ENCODE results near the gene C1QTNF9.

C1QTNF9 gene

DNA sequence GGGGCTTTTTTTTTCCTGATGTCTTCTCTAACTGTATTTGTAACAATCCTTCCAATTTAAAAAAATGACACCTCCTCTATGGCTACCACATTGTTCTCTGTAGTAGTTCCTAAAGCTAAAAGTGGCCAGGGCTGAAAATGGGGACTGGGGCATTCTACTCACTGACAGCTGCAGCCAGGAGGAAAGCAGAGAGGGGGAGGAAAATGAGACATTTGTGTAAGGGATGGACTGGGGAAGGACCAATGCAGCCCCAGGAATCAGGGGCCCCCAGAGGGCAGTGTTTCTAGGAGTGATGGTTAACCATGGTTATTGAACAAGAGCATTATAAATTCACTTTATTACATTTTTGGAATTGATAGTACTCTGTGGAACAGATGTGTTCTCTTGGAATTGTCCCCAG lies 34.3 kb upstream of the C1QTNF9 start:
- Histone ChIP-seq H3K4me1 (peaks cover 22% of the 10 kb centered on the region), H3K27me3 (ENCODE audit: control insufficient read depth, insufficient read depth, low read length) (no peaks in the 10 kb centered on the region), H2AFZ (no peak overlapping the region), H3K4me3 (ENCODE audit: low read depth, low read length) (no peak overlapping the region), H3K79me2 (peaks cover 4% of the 10 kb centered on the region), H3K36me3 (ENCODE audit: control insufficient read depth, insufficient read depth, low read length) (no peaks in the 10 kb centered on the region), H3K27ac (no peak overlapping the region), H3K9me3 (ENCODE audit: control insufficient read depth, low read length) (no peaks in the 10 kb centered on the region), H3K9ac (no peak overlapping the region), H3K4me2 (ENCODE audit: low read length) (no peak overlapping the region)
- TF ChIP-seq, protein P1, sequence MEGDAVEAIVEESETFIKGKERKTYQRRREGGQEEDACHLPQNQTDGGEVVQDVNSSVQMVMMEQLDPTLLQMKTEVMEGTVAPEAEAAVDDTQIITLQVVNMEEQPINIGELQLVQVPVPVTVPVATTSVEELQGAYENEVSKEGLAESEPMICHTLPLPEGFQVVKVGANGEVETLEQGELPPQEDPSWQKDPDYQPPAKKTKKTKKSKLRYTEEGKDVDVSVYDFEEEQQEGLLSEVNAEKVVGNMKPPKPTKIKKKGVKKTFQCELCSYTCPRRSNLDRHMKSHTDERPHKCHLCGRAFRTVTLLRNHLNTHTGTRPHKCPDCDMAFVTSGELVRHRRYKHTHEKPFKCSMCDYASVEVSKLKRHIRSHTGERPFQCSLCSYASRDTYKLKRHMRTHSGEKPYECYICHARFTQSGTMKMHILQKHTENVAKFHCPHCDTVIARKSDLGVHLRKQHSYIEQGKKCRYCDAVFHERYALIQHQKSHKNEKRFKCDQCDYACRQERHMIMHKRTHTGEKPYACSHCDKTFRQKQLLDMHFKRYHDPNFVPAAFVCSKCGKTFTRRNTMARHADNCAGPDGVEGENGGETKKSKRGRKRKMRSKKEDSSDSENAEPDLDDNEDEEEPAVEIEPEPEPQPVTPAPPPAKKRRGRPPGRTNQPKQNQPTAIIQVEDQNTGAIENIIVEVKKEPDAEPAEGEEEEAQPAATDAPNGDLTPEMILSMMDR (IDR thresholded peaks at IDR 0.05) = no peak

DNA sequence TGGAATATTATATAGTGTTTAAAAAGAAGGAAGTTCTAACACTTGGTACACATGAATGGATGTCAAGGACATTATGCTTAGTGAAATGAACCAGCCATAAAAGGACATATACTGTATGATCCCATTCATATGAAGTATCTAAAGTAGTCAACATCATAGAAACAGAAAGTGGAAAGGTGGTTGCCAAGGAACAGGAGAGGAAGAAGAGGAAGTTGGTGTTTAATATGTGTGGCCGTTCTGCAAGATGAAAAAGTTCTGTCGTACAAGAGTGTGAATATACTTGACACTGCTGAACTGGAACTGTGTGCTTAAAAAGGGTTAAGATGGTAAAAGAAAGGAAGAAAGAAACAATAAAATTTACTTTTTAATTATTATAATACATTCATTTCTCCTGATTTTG lies 33.1 kb upstream of the C1QTNF9 start:
- H3K9me3 ChIP-seq (ENCODE audit: control insufficient read depth, low read length) = no peaks in the 10 kb centered on the region
- no peak overlapping the region for H3K27ac ChIP-seq
- H3K9ac ChIP-seq = no peak overlapping the region
- no peaks in the 10 kb centered on the region for H3K27me3 ChIP-seq (ENCODE audit: control insufficient read depth, insufficient read depth, low read length)
- H3K4me1 ChIP-seq = peaks cover 18% of the 10 kb centered on the region
- TF ChIP-seq, protein P1 (IDR thresholded peaks at IDR 0.05) = no peak
- no peaks in the 10 kb centered on the region for H3K36me3 ChIP-seq (ENCODE audit: control insufficient read depth, insufficient read depth, low read length)
- H2AFZ ChIP-seq = no peak overlapping the region
- peaks cover 4% of the 10 kb centered on the region for H3K79me2 ChIP-seq
- H3K4me3 ChIP-seq (ENCODE audit: low read depth, low read length) = no peak overlapping the region
- H3K4me2 ChIP-seq (ENCODE audit: low read length) = no peak overlapping the region

DNA sequence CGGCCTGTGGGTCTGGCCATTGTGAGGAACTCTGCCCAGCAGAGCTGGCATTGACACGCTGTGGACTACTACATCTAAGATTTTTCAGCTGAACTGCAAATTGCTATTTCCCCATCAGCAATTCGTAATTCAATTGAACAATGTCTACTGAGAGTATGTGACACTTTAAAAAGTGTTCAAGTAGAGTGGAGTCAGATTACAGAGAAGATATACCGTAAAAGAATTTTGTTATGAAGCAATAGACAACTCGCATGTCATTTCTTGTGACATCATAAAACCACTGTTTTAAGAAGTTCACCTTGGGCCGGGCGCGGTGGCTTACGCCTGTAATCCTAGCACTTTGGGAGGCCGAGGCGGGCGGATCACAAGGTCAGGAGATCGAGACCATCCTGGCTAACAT lies 32.5 kb upstream of the C1QTNF9 start:
- H3K9ac ChIP-seq = no peak overlapping the region
- no peak overlapping the region for H2AFZ ChIP-seq
- TF ChIP-seq, protein P1 (IDR thresholded peaks at IDR 0.05) = no peak
- H3K4me1 ChIP-seq = peaks cover 14% of the 10 kb centered on the region
- peaks cover 4% of the 10 kb centered on the region for H3K79me2 ChIP-seq
- no peak overlapping the region for H3K4me2 ChIP-seq (ENCODE audit: low read length)
- no peaks in the 10 kb centered on the region for H3K36me3 ChIP-seq (ENCODE audit: control insufficient read depth, insufficient read depth, low read length)
- H3K4me3 ChIP-seq (ENCODE audit: low read depth, low read length) = no peak overlapping the region
- H3K27ac ChIP-seq = no peak overlapping the region
- H3K9me3 ChIP-seq (ENCODE audit: control insufficient read depth, low read length) = no peaks in the 10 kb centered on the region
- H3K27me3 ChIP-seq (ENCODE audit: control insufficient read depth, insufficient read depth, low read length) = no peaks in the 10 kb centered on the region

DNA sequence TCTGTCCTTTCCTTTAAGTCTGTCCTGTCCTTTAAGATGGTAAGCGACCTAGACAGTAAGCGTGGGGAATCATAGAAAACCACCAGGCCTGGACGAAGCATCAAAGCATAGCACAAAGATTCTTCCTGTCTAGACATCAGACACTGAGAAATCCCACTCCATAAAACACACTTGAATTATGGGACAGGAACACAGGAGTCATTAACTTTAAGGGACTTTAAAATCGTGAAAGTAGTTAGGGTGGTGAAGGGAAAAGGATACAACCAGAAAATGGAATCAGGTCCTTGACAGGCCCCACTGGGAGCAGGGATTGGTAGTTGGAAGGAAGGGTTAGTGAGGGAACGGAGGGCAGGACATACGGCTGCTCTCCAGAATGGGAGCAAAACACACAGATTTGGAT lies 31.6 kb upstream of the C1QTNF9 start:
- TF ChIP-seq, protein P1 (IDR thresholded peaks at IDR 0.05) = no peak
- H2AFZ ChIP-seq = no peak overlapping the region
- H3K9me3 ChIP-seq (ENCODE audit: control insufficient read depth, low read length) = no peaks in the 10 kb centered on the region
- peaks cover 4% of the 10 kb centered on the region for H3K79me2 ChIP-seq
- no peak overlapping the region for H3K4me2 ChIP-seq (ENCODE audit: low read length)
- H3K4me3 ChIP-seq (ENCODE audit: low read depth, low read length) = no peak overlapping the region
- peaks cover 7% of the 10 kb centered on the region for H3K4me1 ChIP-seq
- no peaks in the 10 kb centered on the region for H3K36me3 ChIP-seq (ENCODE audit: control insufficient read depth, insufficient read depth, low read length)
- H3K27ac ChIP-seq = no peak overlapping the region
- H3K27me3 ChIP-seq (ENCODE audit: control insufficient read depth, insufficient read depth, low read length) = no peaks in the 10 kb centered on the region
- H3K9ac ChIP-seq = no peak overlapping the region

DNA sequence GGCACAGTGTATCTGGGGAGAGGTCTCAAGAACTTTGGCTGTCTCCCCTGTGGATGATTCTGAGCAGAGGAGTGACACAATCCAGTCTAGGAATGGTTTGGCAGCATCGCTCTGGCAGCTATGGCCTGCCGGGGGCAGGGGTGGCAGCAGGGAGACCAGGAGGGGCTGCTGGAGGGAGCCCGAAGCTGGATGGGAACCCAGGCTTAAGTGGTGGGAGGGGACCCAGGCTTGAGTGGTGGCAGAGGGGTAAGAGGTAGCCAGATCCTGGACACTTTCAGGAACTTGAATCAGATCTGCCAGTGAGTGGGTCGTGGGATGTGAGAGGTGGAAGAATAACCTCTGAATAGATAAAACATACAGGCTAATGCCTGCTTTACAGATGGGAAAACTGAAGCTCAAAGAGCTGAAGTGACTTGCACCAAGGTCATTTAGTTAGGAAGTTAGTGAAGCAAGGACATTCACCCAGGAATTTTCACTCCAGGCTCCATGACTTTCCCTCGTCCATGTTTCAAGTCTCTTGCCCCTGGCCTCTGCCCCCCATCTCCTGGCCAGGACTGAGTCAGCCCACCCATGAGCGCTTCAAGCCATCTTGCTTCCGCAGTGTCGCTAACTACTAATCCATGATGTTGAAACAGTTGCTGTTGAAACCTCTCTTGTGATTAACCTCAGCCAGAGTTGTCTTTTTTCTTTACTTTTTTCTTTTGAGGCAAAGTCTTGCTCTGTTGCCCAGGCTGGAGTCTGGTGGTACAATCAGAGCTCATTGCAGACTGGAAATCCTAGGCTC lies 29.9 kb upstream of the C1QTNF9 start:
- H3K27me3 ChIP-seq (ENCODE audit: control insufficient read depth, insufficient read depth, low read length) = no peaks in the 10 kb centered on the region
- H3K4me2 ChIP-seq (ENCODE audit: low read length) = no peak overlapping the region
- TF ChIP-seq, protein P1 (IDR thresholded peaks at IDR 0.05) = no peak
- H2AFZ ChIP-seq = no peak overlapping the region
- H3K4me3 ChIP-seq (ENCODE audit: low read depth, low read length) = no peak overlapping the region
- H3K4me1 ChIP-seq = peaks cover 4% of the 10 kb centered on the region
- H3K9me3 ChIP-seq (ENCODE audit: control insufficient read depth, low read length) = no peaks in the 10 kb centered on the region
- H3K9ac ChIP-seq = no peak overlapping the region
- H3K79me2 ChIP-seq = peaks cover 4% of the 10 kb centered on the region
- H3K27ac ChIP-seq = no peak overlapping the region
- no peaks in the 10 kb centered on the region for H3K36me3 ChIP-seq (ENCODE audit: control insufficient read depth, insufficient read depth, low read length)

Measured in parathyroid adenoma (tissue), 2 donors.